ENCODE results near the gene DOCK7. TPM values are rescaled to one million over a fixed set of nuclear protein-coding genes. Genes with fewer than 3 reads are reported as not detected.

DOCK7 gene
- total and polyA plus RNA-seq, 4 donors = 5.6 to 35.1 (median 21.7) TPM

DNA sequence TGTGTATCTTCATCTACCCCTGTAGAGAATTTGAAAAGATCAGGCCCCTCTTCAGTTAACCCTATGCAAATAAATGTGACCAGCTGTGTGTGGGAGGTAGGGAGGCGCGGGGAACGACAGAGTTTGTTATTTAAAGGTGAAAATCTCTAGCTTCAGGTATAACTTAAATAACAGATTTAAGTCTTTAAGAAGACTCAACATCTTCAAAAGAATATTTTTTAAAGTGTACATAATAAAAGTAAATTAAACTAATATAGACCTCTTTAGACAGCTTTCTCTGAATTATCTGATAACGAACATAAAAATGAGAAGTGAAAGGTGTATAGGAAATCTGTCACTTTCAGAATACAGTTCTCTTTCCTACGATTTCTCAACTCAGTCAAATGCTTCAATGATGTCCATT is 74.9 kb downstream of the DOCK7 start:
- WGBS = 50% methylated on average over 5 of the region's 5 CpGs
- TF ChIP-seq HNF4A (conservative IDR thresholded peaks at IDR 0.05) (no peak), HNF4G (IDR thresholded peaks at IDR 0.05) (no peak), RXRA (IDR thresholded peaks at IDR 0.05) (no peak), EGR1 (IDR thresholded peaks at IDR 0.05; ENCODE audit: low read depth in 2 of 2) (no peak), RAD21 (IDR thresholded peaks at IDR 0.05) (no peak), GABPA (IDR thresholded peaks at IDR 0.05 in 1 of 2, conservative IDR thresholded peaks at IDR 0.05 in 1 of 2) (no peak), TAF1 (conservative IDR thresholded peaks at IDR 0.05) (no peak), YY1 (IDR thresholded peaks at IDR 0.05) (no peak), NR2F2 (IDR thresholded peaks at IDR 0.05) (no peak)
- TF ChIP-seq, protein P1, sequence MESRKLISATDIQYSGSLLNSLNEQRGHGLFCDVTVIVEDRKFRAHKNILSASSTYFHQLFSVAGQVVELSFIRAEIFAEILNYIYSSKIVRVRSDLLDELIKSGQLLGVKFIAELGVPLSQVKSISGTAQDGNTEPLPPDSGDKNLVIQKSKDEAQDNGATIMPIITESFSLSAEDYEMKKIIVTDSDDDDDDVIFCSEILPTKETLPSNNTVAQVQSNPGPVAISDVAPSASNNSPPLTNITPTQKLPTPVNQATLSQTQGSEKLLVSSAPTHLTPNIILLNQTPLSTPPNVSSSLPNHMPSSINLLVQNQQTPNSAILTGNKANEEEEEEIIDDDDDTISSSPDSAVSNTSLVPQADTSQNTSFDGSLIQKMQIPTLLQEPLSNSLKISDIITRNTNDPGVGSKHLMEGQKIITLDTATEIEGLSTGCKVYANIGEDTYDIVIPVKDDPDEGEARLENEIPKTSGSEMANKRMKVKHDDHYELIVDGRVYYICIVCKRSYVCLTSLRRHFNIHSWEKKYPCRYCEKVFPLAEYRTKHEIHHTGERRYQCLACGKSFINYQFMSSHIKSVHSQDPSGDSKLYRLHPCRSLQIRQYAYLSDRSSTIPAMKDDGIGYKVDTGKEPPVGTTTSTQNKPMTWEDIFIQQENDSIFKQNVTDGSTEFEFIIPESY (IDR thresholded peaks at IDR 0.05) = no peak
- TF ChIP-seq, protein P2, sequence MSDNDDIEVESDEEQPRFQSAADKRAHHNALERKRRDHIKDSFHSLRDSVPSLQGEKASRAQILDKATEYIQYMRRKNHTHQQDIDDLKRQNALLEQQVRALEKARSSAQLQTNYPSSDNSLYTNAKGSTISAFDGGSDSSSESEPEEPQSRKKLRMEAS (IDR thresholded peaks at IDR 0.05) = no peak
- TF ChIP-seq, protein P3, sequence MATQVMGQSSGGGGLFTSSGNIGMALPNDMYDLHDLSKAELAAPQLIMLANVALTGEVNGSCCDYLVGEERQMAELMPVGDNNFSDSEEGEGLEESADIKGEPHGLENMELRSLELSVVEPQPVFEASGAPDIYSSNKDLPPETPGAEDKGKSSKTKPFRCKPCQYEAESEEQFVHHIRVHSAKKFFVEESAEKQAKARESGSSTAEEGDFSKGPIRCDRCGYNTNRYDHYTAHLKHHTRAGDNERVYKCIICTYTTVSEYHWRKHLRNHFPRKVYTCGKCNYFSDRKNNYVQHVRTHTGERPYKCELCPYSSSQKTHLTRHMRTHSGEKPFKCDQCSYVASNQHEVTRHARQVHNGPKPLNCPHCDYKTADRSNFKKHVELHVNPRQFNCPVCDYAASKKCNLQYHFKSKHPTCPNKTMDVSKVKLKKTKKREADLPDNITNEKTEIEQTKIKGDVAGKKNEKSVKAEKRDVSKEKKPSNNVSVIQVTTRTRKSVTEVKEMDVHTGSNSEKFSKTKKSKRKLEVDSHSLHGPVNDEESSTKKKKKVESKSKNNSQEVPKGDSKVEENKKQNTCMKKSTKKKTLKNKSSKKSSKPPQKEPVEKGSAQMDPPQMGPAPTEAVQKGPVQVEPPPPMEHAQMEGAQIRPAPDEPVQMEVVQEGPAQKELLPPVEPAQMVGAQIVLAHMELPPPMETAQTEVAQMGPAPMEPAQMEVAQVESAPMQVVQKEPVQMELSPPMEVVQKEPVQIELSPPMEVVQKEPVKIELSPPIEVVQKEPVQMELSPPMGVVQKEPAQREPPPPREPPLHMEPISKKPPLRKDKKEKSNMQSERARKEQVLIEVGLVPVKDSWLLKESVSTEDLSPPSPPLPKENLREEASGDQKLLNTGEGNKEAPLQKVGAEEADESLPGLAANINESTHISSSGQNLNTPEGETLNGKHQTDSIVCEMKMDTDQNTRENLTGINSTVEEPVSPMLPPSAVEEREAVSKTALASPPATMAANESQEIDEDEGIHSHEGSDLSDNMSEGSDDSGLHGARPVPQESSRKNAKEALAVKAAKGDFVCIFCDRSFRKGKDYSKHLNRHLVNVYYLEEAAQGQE (IDR thresholded peaks at IDR 0.05) = no peak
- TF ChIP-seq, protein P4, sequence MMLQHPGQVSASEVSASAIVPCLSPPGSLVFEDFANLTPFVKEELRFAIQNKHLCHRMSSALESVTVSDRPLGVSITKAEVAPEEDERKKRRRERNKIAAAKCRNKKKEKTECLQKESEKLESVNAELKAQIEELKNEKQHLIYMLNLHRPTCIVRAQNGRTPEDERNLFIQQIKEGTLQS (IDR thresholded peaks at IDR 0.05) = no peak
- no peak for DNase-seq (ENCODE audit: low spot score)
- no peaks in the 10 kb centered on the region for H3K27me3 ChIP-seq (ENCODE audit: control insufficient read depth in 4 of 4, insufficient read depth in 4 of 4, low read length in 3 of 4)
- no peak overlapping the region for H3K9ac ChIP-seq (ENCODE audit: low read depth in 1 of 2, low read length in 2 of 2)
- no peak overlapping the region for H3K4me3 ChIP-seq (ENCODE audit: low read depth in 1 of 3, low read length in 3 of 3)
- no peaks in the 10 kb centered on the region for H3K9me3 ChIP-seq (ENCODE audit: control insufficient read depth in 4 of 4, low read length in 3 of 4)
- peaks cover 0 to 21% (median 13%) of the 10 kb centered on the region in 4 donors for H3K4me1 ChIP-seq (ENCODE audit: control insufficient read depth in 4 of 4, insufficient read depth in 4 of 4, low read length in 3 of 4)
- peak overlapping the region; percentile 27 to 80 for H3K27ac ChIP-seq (ENCODE audit: low read depth in 1 of 2, low read length in 2 of 2)
- peaks cover 0 to 4% (median 3%) of the 10 kb centered on the region in 4 donors for H3K36me3 ChIP-seq (ENCODE audit: control insufficient read depth in 4 of 4, insufficient read depth in 3 of 4, low read depth in 1 of 4, low read length in 3 of 4)

DNA sequence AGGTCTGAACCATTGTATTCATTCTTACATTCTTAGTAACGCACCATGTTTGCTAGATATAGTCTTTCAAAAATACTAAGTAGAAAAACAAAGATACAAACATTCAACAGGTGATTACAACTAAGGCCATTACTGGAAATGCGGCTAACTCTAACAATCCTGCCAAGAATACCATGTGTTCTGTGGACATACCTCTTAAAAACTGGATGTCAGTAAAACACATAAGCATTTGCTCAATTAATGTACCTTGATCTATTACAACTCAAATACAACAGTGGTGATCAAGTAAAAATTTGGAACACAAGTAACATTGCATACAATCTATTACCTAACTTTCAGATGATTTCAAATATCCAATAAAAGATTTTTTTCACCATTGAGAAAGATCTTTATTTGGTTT is 75.4 kb downstream of the DOCK7 start:
- H3K36me3 ChIP-seq (ENCODE audit: control insufficient read depth in 4 of 4, insufficient read depth in 3 of 4, low read depth in 1 of 4, low read length in 3 of 4) = no peaks in the 10 kb centered on the region
- no peak overlapping the region for H3K4me3 ChIP-seq (ENCODE audit: low read depth in 1 of 3, low read length in 3 of 3)
- H3K27me3 ChIP-seq (ENCODE audit: control insufficient read depth in 4 of 4, insufficient read depth in 4 of 4, low read length in 3 of 4) = no peaks in the 10 kb centered on the region
- WGBS = 42% methylated on average over 2 of the region's 2 CpGs
- H3K9ac ChIP-seq (ENCODE audit: low read depth in 1 of 2, low read length in 2 of 2) = peak overlapping the region in 1 of 2 donors; percentile 13
- no peak for DNase-seq (ENCODE audit: low spot score)
- H3K27ac ChIP-seq (ENCODE audit: low read depth in 1 of 2, low read length in 2 of 2) = peak overlapping the region; percentile 27 to 80
- H3K4me1 ChIP-seq (ENCODE audit: control insufficient read depth in 4 of 4, insufficient read depth in 4 of 4, low read length in 3 of 4) = peaks cover 2 to 24% (median 16%) of the 10 kb centered on the region in 4 donors
- H3K9me3 ChIP-seq (ENCODE audit: control insufficient read depth in 4 of 4, low read length in 3 of 4) = no peaks in the 10 kb centered on the region
- TF ChIP-seq, protein P1 (IDR thresholded peaks at IDR 0.05) = peak; percentile 90
- TF ChIP-seq GABPA (IDR thresholded peaks at IDR 0.05 in 1 of 2, conservative IDR thresholded peaks at IDR 0.05 in 1 of 2) (no peak), NR2F2 (IDR thresholded peaks at IDR 0.05) (no peak), RAD21 (IDR thresholded peaks at IDR 0.05) (peak; percentile 48), TAF1 (conservative IDR thresholded peaks at IDR 0.05) (peak; percentile 21), RXRA (IDR thresholded peaks at IDR 0.05) (peak; percentile 68 to 85), SP1 (IDR thresholded peaks at IDR 0.05) (peak; percentile 85), HNF4A (conservative IDR thresholded peaks at IDR 0.05) (peak; percentile 91 to 93), YY1 (IDR thresholded peaks at IDR 0.05) (peak; percentile 88), HNF4G (IDR thresholded peaks at IDR 0.05) (peak; percentile 49), FOXA2 (IDR thresholded peaks at IDR 0.05) (peak; percentile 71), FOXA1 (IDR thresholded peaks at IDR 0.05) (no peak)
- TF ChIP-seq, protein P2 (IDR thresholded peaks at IDR 0.05) = peak; percentile 63
- TF ChIP-seq, protein P3 (IDR thresholded peaks at IDR 0.05) = peak; percentile 85
- TF ChIP-seq, protein P5, sequence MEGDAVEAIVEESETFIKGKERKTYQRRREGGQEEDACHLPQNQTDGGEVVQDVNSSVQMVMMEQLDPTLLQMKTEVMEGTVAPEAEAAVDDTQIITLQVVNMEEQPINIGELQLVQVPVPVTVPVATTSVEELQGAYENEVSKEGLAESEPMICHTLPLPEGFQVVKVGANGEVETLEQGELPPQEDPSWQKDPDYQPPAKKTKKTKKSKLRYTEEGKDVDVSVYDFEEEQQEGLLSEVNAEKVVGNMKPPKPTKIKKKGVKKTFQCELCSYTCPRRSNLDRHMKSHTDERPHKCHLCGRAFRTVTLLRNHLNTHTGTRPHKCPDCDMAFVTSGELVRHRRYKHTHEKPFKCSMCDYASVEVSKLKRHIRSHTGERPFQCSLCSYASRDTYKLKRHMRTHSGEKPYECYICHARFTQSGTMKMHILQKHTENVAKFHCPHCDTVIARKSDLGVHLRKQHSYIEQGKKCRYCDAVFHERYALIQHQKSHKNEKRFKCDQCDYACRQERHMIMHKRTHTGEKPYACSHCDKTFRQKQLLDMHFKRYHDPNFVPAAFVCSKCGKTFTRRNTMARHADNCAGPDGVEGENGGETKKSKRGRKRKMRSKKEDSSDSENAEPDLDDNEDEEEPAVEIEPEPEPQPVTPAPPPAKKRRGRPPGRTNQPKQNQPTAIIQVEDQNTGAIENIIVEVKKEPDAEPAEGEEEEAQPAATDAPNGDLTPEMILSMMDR (IDR thresholded peaks at IDR 0.05; ENCODE audit: low read depth, low read length, missing input control) = no peak

Measured in liver (tissue), 9 donors.